Renal cortical epithelial cell (primary cell): ENCODE data around the gene CD164L2. TPM values are rescaled to one million over a fixed set of nuclear protein-coding genes. Genes with fewer than 3 reads are reported as not detected.
"Not testable (repeated sequence)": the region's sequence is repeated elsewhere in the genome, so short reads cannot be mapped to it uniquely, and the experiment has no call there.

Experiments used
- DNase-seq: peaks from one replicate; pipeline ENCODE4 v3.0.0-alpha.2; 2011; ENCODE audit warnings: low read depth
- total RNA-seq: library from RNA; depleted of rRNA; stranded (reverse); fragments of >200 nt; gene quantifications from 2 replicates; pipeline ENCODE4 v1.2.3, GENCODE V29; 2014

Gene CD164L2
- total RNA-seq = not detected in 2 replicates

GRCh38 chr1:27383039-27383605 is at the start of gene CD164L2:
CD164L2 (minus strand) TSS chr1:27383333; CDS start chr1:27383239, 94 bp downstream.
- no peak for DNase-seq

GRCh38 chr1:27432725-27433124 is 49.6 kb upstream of the CD164L2 start:
- not testable (repeated sequence) for DNase-seq

- DNase-seq = no peak
Observed at GRCh38 chr1:27431601-27431940, 48.4 kb upstream of the CD164L2 start.

- no peak for DNase-seq
Observed at GRCh38 chr1:27430903-27431600, 47.9 kb upstream of the CD164L2 start.

- no peak for DNase-seq
Observed at GRCh38 chr1:27429029-27429425, 45.9 kb upstream of the CD164L2 start.

GRCh38 chr1:27428316-27429028 is 45.3 kb upstream of the CD164L2 start:
- peak; percentile 80 for DNase-seq

GRCh38 chr1:27427816-27428315 is 44.7 kb upstream of the CD164L2 start:
- no peak for DNase-seq

- no peak for DNase-seq
Observed at GRCh38 chr1:27427329-27427728, 44.2 kb upstream of the CD164L2 start.

GRCh38 chr1:27423709-27424108 is 40.6 kb upstream of the CD164L2 start:
- DNase-seq = no peak

GRCh38 chr1:27418326-27419185 is 35.4 kb upstream of the CD164L2 start:
- DNase-seq = peak; percentile 93

- DNase-seq = no peak
Observed at GRCh38 chr1:27417713-27418112, 34.6 kb upstream of the CD164L2 start.

GRCh38 chr1:27416387-27417111 is 33.4 kb upstream of the CD164L2 start:
- peak; percentile 80 for DNase-seq

GRCh38 chr1:27414091-27414490 is 31.0 kb upstream of the CD164L2 start:
- DNase-seq = no peak

GRCh38 chr1:27413004-27413403 is 29.9 kb upstream of the CD164L2 start:
- no peak for DNase-seq

- DNase-seq = no peak
Observed at GRCh38 chr1:27412502-27412901, 29.4 kb upstream of the CD164L2 start.

GRCh38 chr1:27410709-27411108 is 27.6 kb upstream of the CD164L2 start:
- DNase-seq = no peak

GRCh38 chr1:27409669-27410068 is 26.5 kb upstream of the CD164L2 start:
- no peak for DNase-seq

GRCh38 chr1:27408151-27408550 is 25.0 kb upstream of the CD164L2 start:
- DNase-seq = no peak

GRCh38 chr1:27406791-27407190 is 23.7 kb upstream of the CD164L2 start:
- not testable (repeated sequence) for DNase-seq

- DNase-seq = no peak
Observed at GRCh38 chr1:27406362-27406680, 23.2 kb upstream of the CD164L2 start.

GRCh38 chr1:27405598-27406361 is 22.6 kb upstream of the CD164L2 start:
- not testable (repeated sequence) for DNase-seq
